Measurements from ENCODE around the gene ECE2.
A peak's percentile ranks its signal among the peaks of the same experiment; 100 is the strongest.
"Not testable (repeated sequence)": the region's sequence is repeated elsewhere in the genome, so short reads cannot be mapped to it uniquely, and the experiment has no call there.

ECE2 gene

DNA sequence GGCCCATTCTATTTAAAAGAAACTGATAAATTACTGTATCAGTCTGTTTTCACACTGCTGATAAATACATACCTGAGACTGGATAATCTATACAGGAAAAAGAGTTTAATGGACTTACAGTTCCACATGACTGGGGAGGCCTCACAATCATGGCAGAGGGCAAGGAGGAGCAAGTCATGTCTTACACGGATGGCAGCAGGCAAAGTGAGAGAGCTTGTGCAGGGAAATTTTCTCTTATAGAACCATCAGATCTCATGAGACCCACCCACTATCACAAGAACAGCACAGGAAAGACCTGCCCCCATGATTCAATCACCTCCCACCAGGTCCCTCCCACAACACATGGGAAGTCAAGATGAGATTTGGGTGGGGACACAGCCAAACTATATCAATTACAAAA lies 8.6 kb upstream of the ECE2 start:
- not testable (repeated sequence) for DNase-seq (ENCODE audit: low read depth in 2 of 2)

- DNase-seq (ENCODE audit: low read depth in 2 of 2), result no peak
Observed at GRCh38 chr3:184272269-184272668, 3.6 kb upstream of the ECE2 start.

DNA sequence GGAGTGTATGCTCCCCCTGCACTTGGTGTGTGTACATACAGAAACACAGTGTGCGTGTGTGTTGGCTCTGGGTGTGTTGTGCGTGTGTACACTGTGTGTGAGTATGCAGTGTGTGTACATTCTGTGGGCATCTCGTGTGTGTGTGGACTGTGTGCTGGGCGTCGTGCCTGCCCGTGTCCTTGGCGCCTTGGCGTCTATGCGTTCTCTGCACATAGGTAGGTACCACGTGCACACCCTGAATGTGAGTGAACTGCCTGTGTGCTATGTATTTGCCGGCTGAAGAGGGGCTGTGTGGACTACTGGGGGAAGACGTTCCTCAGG lies 481 bp upstream of the ECE2 start:
- DNase-seq (ENCODE audit: low read depth in 2 of 2), result no peak

DNA sequence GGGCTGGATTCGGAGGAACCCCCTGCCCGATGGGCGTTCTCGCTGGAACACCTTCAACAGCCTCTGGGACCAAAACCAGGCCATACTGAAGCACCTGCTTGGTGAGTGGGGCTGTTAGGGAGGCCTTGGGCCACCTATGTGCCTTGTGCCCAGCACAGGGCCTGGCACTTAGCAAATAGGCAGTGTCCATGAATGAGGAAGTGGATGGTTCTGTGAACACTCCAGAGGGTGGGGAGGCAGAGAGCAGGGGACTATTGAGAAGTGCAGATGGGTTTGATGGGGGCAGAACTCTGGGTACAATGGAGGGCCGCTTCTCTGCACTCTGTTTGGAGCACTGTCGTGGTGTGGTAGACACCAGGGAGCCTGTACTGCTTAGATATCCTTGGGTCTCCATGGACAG lies 1.5 kb downstream of the ECE2 start:
- no peak for DNase-seq (ENCODE audit: low read depth in 2 of 2)

- DNase-seq (ENCODE audit: low read depth in 2 of 2), result no peak
Observed at GRCh38 chr3:184282941-184283340, 7.1 kb downstream of the ECE2 start.

DNA sequence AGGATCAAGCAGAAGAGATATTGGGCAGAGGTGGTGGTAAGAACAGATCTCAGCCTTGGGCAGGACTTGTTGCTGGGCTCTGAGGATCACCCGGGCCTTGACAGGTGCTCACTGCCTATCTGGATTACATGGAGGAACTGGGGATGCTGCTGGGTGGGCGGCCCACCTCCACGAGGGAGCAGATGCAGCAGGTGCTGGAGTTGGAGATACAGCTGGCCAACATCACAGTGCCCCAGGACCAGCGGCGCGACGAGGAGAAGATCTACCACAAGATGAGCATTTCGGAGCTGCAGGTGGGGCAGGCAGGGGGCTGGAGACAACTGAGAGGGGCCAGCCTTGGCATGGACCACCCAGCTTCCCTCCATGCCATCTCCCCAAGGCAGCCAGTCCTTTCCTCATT lies 7.9 kb downstream of the ECE2 start:
- no peak for DNase-seq (ENCODE audit: low read depth in 2 of 2)

- no peak for DNase-seq (ENCODE audit: low read depth in 2 of 2)
Observed at GRCh38 chr3:184284696-184285095, 8.9 kb downstream of the ECE2 start.

DNA sequence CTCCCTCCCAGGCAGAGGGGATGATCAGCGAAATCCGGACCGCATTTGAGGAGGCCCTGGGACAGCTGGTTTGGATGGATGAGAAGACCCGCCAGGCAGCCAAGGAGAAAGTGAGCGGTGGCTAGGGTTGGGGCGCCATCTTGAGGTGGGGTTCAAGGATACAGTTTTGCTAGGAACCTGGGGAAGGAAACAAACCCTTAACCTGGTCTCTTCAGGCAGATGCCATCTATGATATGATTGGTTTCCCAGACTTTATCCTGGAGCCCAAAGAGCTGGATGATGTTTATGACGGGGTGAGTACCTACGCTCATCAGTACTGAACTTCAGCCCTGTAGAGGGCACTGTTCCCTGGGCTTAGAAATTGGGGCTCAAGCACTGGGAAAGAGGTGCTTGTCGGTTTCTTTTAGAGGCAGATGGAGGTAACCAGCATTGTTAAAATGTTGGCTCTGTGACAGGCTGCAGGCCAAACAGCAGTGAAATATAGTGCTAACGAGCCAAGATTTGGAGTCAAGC lies 13.7 kb downstream of the ECE2 start:
- peak; percentile 40 to 65 for DNase-seq (ENCODE audit: low read depth in 2 of 2)

DNA sequence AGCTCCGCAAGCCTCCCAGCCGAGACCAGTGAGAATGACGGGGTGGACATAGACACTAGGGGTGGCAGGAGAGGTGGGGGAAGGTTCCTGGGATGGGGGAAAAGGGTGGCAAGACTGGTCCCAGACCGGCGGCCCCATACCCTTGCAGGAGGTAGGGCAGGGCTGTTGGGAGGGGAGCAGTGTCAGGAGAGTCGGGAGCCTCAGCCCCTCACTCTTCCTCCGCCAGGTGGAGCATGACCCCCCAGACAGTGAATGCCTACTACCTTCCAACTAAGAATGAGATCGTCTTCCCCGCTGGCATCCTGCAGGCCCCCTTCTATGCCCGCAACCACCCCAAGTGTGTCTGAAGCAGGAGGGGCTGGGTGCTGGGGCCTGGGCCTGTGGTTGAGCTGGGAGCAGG lies 14.5 kb downstream of the ECE2 start:
- no peak for DNase-seq (ENCODE audit: low read depth in 2 of 2)

DNA sequence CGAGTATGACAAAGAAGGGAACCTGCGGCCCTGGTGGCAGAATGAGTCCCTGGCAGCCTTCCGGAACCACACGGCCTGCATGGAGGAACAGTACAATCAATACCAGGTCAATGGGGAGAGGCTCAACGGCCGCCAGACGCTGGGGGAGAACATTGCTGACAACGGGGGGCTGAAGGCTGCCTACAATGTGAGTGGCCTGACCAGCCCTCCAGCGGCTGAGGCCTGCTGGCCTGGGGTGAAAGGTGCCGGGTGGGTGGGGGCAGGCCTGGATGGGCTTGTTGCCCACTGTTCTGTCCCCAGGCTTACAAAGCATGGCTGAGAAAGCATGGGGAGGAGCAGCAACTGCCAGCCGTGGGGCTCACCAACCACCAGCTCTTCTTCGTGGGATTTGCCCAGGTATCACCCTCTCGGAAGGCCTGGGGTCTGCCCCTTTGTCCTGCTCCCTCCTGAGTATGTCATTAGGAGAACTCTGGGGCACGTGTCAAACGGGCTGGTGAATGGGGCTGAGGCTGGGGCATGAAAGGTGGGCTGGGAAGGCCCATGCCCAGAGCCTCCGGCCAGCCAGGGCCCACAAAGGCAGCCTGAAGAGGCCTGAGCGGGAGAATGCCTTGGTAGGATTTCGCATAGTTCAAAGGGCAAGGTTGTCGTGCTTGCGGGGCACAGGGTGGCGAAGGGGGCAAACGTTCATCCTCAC lies 15.4 kb downstream of the ECE2 start:
- no peak for DNase-seq (ENCODE audit: low read depth in 2 of 2)

- DNase-seq (ENCODE audit: low read depth in 2 of 2), result no peak
Observed at GRCh38 chr3:184291738-184292445, 16.1 kb downstream of the ECE2 start.

DNA sequence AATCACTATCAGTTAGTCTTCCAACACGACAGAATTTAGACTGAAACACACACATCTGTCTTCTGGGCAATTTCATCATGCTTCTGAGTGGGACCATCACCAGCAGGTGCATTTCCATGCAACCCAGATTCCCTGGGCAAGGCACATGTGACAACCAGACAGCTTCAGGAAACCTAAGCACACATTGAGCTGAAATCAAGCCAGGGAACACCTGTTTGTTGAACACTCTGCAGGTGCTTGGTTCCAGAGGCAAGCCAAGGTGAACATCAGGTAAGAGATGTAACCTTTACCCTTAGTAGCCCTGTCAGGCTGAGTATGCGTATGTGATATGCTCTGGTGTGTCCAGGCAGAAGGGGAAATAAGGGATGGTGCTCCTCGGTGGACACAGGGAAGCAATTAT lies 19.9 kb downstream of the ECE2 start:
- DNase-seq (ENCODE audit: low read depth in 2 of 2), result no peak

- DNase-seq (ENCODE audit: low read depth in 2 of 2), result no peak
Observed at GRCh38 chr3:184296616-184297015, 20.8 kb downstream of the ECE2 start.

GRCh38 chr3:184298759-184299487 lies 23.1 kb downstream of the ECE2 start, which contains the start of gene PSMD2:
TSS of gene PSMD2 (plus strand) at chr3:184299241. CDS start at chr3:184299267, 26 bp downstream.
- peak; percentile 97 to 98 for DNase-seq (ENCODE audit: low read depth in 2 of 2)

DNA sequence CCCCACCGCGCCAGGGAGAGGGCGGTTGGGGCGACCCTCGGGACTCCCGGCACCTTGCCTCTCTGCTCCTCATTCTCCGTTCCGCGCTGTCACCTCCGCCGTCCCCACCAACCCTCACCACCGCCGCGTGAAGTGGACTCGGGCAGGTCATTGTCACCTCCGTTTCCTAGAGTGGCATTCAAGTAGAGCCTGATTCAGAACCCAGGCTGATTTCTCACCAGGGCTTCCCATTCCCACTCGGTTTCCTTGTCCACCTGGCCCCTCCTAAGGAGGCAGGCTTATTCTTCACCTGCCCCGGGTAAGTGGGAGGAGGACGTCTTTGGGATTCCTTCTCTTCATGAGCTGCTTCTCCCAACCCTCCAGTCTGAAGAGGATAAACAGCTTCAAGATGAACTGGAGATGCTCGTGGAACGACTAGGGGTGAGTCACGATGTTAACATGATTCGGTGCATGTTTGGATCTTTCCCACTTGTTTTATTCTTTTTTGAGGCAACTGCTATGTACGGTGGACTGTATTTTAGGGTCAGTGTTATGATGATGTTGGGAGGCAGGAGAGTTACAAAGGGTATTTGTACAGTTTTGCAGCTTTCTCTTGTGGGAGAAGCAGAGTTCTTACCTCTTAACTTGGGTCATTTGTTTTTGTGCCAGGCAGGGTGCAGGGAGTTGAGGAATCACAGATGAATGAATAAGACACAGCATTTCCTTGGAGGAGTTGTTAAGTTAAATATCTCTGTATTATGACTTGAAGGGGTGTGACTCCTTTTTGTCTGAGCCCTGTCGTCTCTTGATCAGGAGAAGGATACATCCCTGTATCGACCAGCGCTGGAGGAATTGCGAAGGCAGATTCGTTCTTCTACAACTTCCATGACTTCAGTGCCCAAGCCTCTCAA lies 23.9 kb downstream of the ECE2 start:
- no peak for DNase-seq (ENCODE audit: low read depth in 2 of 2)

GRCh38 chr3:184300378-184300720 lies 24.5 kb downstream of the ECE2 start:
- no peak for DNase-seq (ENCODE audit: low read depth in 2 of 2)

DNA sequence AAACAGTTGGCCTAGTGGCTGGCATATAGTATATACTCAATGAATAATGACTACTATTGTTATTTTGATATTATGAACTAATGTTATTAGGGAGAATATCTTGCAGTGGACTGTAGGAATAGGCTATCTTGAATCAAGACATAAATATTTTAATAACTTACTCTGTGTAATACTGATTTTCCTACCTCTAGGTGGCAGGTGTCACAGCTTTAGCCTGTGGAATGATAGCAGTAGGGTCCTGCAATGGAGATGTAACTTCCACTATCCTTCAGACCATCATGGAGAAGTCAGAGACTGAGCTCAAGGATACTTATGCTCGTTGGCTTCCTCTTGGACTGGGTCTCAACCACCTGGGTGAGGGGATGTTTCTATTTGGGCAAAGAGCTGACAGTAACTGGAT lies 29.8 kb downstream of the ECE2 start:
- no peak for DNase-seq (ENCODE audit: low read depth in 2 of 2)

DNA sequence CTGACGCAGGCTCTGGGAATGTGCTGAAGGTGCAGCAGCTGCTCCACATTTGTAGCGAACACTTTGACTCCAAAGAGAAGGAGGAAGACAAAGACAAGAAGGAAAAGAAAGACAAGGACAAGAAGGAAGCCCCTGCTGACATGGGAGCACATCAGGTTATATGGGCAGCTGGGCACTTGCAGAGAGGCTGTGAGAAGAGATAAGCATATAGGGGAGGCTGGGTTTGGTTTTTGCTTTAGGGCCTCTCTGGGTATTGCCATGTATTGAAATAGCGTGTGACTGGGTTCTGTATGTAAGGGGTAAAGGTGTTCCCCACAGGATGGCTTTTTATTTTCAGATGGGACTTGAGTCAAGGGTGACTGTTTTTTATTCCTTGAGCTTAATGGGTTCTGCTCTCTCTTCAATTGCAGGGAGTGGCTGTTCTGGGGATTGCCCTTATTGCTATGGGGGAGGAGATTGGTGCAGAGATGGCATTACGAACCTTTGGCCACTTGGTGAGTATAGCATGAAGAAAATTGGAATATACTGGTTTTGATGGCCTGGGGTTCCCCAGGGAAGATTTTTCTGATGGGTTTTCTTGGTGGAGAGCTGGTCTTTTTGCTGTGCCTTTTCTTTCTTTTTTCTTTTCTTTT lies 30.6 kb downstream of the ECE2 start:
- DNase-seq (ENCODE audit: low read depth in 2 of 2), result no peak

DNA sequence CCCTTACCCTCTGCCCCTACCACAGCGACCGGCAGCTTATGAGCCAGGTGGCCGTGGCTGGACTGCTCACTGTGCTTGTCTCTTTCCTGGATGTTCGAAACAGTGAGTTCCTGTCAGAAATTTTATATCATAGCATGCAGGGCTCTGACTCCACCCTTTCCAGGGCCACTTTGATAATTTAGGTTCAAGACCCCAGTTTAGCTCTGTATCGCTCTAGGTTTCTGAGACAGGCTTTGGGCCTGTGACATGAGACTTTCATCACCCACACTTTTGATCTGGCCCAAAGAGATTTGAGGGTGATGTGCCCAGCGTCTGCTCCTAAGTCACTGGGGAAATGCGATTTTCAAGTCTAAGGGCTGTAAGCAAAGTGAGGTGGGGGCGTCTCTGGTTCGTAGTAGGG lies 32.1 kb downstream of the ECE2 start:
- no peak for DNase-seq (ENCODE audit: low read depth in 2 of 2)

GRCh38 chr3:184308744-184309143 lies 32.9 kb downstream of the ECE2 start:
- no peak for DNase-seq (ENCODE audit: low read depth in 2 of 2)

- no peak for DNase-seq (ENCODE audit: low read depth in 2 of 2)
Observed at GRCh38 chr3:184311633-184312032, 35.8 kb downstream of the ECE2 start.

GRCh38 chr3:184314363-184314699 lies 38.5 kb downstream of the ECE2 start, which contains the start of gene EIF4G1:
TSS of gene EIF4G1 (plus strand) at chr3:184314606. CDS start at chr3:184315797, 1,191 bp downstream.
- peak; percentile 83 to 88 for DNase-seq (ENCODE audit: low read depth in 2 of 2)

All from stimulated activated CD4-positive, alpha-beta T cell treated with anti-CD3 and anti-CD28 coated beads, Interleukin-15, amount 100 ng/mL, for 48 hours (primary cell).